Activated naive CD8-positive, alpha-beta T cell treated with anti-CD3 and anti-CD28 coated beads, Interleukin-2, amount 50 U/mL, for 16 hours (primary cell): ENCODE measurements around the gene LEKR1.
A peak's percentile ranks its signal among the peaks of the same experiment; 100 is the strongest.
"Not testable (repeated sequence)": the region's sequence is repeated elsewhere in the genome, so short reads cannot be mapped to it uniquely, and the experiment has no call there.

Experiments used
- DNase-seq: peaks from one replicate; pipeline ENCODE4 v3.0.0-alpha.2; 2020; ENCODE audit warnings: low read depth, low spot score

Gene LEKR1

DNA sequence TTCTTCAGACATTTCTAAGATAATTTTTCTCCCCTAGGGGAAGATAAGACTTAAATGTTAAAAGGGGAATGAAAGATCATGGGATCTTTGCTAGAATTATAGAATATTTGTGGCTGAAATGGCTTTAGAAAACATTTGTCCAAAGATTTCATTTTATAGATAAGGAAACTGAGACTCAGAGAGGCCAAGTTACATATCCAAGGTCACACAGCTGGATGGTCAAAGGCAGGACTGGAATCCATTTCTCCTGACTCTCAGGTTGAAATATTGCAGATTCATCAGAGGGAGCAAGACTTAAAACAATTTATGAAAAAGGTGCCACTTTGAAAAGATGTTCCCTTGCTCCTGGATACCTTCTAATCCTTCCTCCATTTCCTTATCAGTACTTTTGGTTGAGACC lies 19.5 kb upstream of the LEKR1 start:
- DNase-seq = no peak

DNA sequence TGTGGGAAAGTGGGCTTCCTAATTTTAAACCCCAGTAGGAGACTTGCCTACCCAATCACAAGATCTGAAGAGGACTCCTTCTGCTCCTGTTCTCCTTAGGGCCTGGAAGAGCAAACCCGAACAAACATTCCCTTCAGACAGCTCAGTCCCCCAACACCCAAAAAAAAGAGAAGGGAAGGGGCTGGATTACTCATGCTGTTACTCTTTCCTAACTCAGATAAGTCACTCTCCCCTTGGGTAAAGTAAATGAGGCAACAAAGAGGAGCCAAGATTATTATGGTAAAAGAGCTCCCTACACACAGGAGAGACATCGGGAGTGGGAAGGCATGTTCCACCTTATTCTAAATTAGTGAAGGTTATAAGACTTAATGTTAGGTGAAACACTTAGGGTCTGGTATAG lies 18.1 kb upstream of the LEKR1 start:
- no peak for DNase-seq

DNA sequence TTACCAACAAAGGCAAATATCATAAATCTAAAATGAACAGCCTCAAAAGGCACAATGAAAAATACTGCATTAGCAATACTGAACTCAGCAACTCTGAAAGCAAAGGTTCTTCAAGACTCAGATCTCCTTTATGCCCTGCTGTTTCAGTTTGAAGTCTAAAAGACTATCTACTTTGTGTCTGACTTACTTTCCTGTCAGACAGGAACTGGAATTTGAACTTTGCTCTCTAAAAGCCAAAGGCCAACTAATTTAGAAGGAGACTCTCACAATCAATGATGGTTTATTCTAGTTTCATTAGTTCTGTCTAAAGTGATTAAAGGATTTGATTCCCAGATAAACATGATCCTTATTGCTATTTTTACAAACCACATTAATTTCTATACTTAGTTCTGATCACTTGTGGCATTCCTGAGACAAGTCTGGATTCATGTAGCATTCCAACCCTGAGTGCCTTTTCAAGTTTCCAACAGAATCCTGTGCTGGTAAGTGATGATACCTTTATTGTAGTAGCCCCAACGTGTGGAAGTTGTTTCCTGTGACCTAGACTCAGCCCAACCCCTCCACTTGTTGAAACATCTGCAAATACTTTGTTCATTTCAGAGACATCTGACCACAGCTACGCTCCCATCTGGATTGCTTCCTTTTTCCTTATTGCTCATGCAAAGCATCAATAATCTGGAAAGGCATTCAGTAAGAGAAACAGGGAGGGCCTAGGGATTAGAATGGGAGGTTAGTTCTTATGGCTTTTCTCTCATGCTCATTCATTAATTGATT lies 14.9 kb upstream of the LEKR1 start:
- DNase-seq = no peak

GRCh38 chr3:156812521-156813335 lies 13.4 kb upstream of the LEKR1 start:
- DNase-seq = no peak

DNA sequence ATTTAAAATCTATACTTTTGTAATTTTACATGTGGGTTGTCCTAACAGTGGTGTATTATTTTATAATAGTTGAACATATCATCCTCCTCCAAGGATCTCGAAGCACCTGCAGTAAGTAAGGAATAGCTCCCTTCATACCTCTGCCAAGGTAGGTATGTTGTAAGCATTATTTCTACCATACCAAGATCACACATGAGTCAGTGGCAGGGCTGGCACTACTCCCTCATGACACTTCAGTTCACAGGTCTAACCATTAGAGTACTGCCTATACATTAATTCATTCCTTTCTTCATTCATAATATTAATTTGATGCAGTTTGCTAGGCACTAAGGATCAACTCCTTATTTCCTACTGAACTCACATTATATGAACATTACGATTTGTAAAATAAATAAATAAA lies 11.9 kb upstream of the LEKR1 start:
- no peak for DNase-seq

- DNase-seq = peak; percentile 27
Measured at GRCh38 chr3:156816091-156816793, 9.9 kb upstream of the LEKR1 start.

- peak; percentile 90 for DNase-seq
Measured at GRCh38 chr3:156816794-156817645, 9.1 kb upstream of the LEKR1 start.

DNA sequence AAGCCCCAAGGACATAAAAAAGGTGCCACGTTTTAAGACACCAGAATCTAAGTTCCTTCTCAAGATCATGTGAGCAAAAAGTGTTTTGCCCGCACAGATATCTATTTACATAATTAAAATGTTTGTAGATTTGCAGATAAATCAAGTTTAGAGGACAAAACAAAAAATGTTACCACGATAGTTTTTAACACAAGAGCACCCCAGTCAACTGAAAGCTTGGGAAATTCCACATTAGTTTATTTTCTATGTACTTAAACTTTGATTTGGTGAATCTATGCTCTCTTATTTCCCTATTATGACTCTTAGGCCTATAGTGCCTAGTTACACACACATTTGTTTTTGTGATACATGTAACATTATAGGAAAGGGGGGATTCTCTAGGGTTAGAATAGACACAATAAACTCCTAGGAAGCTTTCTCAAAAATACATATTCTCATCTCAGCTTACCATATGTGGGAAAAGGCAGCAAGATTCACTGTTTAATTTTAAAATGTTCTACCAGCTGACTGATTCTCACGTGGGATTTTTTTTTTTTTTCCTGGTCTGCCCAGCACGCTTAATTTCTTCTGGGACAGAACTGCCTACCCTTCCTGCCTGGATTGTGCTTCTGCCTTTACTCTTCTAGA lies 8.4 kb upstream of the LEKR1 start:
- DNase-seq = no peak

GRCh38 chr3:156818273-156818651 lies 7.9 kb upstream of the LEKR1 start:
- DNase-seq = no peak

DNA sequence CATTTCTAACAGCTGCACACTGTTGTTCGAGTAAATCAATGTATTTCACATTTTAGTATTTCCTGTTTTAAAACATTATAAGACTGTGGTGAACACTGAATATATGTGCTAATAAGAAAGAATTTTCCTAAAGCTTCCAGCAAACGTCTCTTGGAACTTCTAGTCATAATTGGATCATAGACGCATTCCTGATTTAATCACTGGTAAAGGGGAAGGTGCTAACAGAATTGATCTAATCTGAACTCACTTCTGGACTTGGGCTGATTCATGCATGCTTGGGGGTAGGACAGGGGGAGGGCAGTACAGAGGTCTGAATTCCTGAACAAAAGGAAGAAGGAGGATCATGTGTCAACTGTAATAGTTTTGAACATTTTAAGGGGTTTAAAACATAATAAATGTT lies 7.3 kb upstream of the LEKR1 start:
- DNase-seq = no peak

DNA sequence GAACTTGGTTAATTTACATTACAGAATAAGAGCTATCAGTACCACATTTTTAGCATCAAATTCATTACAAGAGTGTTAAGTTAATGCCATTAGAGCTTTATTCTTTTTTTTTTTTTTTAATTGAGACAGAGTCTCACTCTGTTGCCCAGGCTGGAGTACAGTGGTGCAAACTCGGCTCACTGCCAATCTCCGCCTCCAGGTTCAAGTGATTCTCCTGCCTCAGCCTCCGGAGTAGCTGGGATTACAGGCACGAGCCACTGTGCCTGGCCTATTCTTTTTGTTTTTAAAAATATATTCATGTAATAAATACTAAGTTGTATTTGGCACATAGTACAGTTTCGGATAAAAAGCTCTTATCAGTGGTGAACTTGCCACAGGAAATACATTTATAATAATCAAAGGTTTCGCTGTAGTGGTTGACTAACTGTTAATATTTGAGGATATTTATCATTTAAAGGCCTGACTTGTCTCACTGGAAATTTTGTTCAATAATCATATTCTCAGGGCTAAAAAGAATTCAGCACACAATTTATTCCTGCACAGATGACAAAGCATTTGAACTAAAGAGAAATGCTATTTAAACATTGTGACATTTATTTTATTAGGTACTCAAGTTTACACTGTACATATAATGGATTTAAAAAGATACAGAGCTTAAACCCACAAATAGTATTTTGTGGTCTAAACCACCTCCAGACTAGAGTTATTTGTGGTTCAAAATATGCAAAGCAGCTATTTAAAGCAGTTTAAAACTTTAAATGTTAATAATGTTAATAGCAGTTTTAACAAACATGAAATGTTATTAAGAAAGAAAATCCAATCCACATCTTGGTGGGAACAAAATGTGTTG lies 6.1 kb upstream of the LEKR1 start:
- DNase-seq = no peak

DNA sequence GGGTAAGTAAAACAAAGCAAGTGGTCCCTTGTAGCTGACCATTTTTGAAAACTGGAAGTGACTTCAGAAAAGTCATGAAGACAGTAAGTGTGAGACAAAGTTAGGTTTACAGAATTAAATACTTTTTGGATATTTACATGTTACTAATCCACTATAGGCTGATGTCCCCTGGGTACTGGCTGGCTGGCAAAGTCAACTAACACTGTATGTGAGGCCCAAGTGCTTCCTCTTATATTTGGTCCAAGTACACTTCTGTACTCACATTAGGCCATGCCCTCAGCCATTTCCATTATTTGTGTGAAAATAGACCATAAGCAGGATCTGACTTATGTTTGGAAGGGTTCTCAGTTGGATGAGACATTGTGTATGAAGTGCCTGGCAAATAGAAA lies 5.5 kb upstream of the LEKR1 start:
- DNase-seq = no peak

- DNase-seq = not testable (repeated sequence)
Measured at GRCh38 chr3:156822626-156823260, 3.4 kb upstream of the LEKR1 start.

- DNase-seq = no peak
Measured at GRCh38 chr3:156825795-156826143, 384 bp upstream of the LEKR1 start.

DNA sequence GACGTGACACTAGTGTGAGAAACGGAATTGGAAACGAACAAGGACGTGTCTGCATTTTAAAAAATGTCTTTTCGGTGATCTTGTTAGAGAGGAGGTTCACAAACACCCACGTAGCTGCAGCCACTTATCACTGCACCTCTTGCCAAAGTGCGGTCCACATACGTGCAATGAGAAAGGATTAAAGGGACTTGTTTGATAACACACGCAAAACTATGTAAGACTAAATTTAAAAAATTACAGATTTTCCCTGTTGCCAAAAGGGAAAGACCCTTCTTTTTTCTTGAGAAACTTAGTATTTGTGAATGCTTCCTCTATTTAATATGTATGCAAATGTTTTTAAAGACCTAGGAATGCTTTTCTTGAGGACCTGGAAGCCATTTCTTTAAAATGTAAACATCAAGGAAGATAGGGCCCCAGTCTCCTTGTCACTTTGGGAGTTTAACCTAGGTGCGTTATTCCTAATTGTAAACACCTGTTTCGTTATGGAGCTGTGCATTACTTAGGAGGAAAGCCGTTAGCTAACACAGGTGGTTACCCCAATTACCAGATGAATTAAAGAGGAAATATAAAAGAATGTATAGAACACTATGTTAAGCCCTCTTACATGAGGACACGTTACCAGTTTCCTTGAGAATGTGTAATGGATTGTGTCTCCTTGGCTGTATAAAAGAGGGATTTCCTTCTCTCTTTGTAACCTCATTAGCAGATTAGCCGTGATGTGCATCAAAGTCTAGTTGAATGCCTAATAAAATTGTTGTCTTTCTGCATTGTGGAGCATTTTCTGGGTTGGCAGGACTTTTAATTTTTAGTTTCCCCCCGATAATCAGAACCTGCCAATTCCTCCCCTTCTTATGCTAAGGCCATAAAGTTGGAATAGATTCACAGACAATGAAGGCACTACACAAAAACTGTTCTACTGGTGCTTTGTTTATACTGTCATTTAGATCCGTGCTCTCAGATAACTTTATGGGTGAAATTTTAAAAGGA lies 1.0 kb downstream of the LEKR1 start:
- no peak for DNase-seq

- DNase-seq = no peak
Measured at GRCh38 chr3:156831006-156831405, 4.9 kb downstream of the LEKR1 start.

DNA sequence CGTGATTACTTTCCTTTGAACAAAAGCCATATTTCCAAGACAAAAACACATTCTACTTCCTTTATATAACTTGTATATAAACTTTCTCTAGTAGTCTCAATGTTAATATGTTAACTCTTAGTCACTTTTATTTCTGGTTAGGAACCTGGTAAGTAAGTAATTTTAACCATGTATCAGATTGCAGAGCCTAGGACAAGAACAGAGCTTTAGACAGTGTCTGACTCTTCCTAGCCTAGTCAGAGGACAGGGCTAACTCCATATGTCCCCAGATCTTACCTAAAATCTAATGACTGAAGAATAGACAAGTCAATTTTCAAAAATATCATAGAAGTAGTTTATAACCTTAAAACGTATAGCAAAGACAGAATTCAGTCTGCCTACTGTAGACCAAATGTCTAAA lies 8.3 kb downstream of the LEKR1 start:
- DNase-seq = no peak

DNA sequence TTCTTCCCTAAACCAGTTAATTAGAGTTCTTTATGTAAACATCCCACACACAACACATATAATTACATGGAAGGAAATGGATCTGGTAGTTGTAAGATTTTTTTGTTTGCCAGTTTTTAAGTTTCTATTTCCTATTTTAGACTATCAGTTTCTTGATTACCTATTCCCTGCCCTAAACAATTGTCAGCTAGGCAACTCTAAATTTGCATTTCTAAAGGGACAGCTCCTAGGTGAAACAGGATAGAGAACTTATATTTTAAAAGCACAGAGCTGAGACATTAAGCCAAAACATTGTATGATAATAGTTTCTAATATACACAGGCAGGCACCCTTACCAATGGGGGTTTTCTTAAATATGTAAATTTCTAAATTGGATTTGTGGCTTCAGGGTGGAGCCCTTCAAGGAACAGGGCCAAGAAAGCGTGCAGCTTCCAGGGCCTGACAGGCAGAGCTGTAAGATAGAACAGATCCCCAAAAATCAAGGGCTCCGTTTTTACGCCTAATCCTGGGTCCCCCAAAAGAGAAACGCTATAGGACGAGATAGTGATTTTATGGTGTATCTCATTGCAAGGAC lies 8.9 kb downstream of the LEKR1 start:
- no peak for DNase-seq
